Caco-2 (cell line): ENCODE results near the gene TFAP2C. TPM values are rescaled to one million over a fixed set of nuclear protein-coding genes. Genes with fewer than 3 reads are reported as not detected.

Source experiments
- BruUV-seq: library from RNA; stranded (reverse); fragments of 400-500 nt; replicated peaks from 2 replicates; lab custom pipeline; 2021; lab: Mats Ljungman, UMichigan
- CTCF ChIA-PET: fragments of 300-600 bp; sonication (Branson Sonifier 250); formaldehyde crosslinking; loops from one replicate; lab custom pipeline; 2022; ENCODE audit warnings: antibody characterized with exemption; lab: Charles Lee
- POLR2A ChIA-PET: fragments of 300-600 bp; sonication (Branson Sonifier 250); formaldehyde crosslinking; loops from one replicate; lab custom pipeline; 2022; ENCODE audit warnings: antibody characterized with exemption; lab: Charles Lee
- DNase-seq, 2 experiments: peaks; one replicate each; pipeline versions ENCODE4 v3.0.0 to v3.0.0-alpha.2; 2020 to 2022
- H3K27me3 ChIP-seq: replicated peaks from 2 replicates; pipeline ENCODE4 v1.6.0; 2011; ENCODE audit warnings: low read length; ENCODE audit not compliant: control insufficient read depth, insufficient read depth
- H3K36me3 ChIP-seq: 2 replicates; pipeline ENCODE4 v1.5.1; 2011; ENCODE audit warnings: low read length; ENCODE audit not compliant: control insufficient read depth, insufficient read depth
- H3K4me1 ChIP-seq: fragments of 250-450 bp; sonication (Bioruptor Pico); 2 replicates; pipeline ENCODE4 v1.5.1; 2020; ENCODE audit warnings: mild to moderate bottlenecking
- H3K4me3 ChIP-seq: 2 replicates; pipeline ENCODE4 v1.5.1; 2011; ENCODE audit warnings: low read depth, mild to moderate bottlenecking, control low read depth, low read length
- H3K9me3 ChIP-seq: fragments of 250-450 bp; sonication (Bioruptor Pico); 2 replicates; pipeline ENCODE4 v1.5.1; 2020; ENCODE audit warnings: mild to moderate bottlenecking, moderate library complexity
- H3K27ac Mint-ChIP-seq: one replicate; pipeline ENCODE4 v1.8.0; 2022; ENCODE audit warnings: mixed read lengths; ENCODE audit not compliant: unreplicated experiment
- H3K27me3 Mint-ChIP-seq: one replicate; pipeline ENCODE4 v1.8.0; 2022; ENCODE audit warnings: mixed read lengths; ENCODE audit not compliant: insufficient read depth, unreplicated experiment
- H3K36me3 Mint-ChIP-seq: one replicate; pipeline ENCODE4 v1.8.0; 2022; ENCODE audit warnings: mild to moderate bottlenecking, mixed read lengths; ENCODE audit not compliant: insufficient read depth, unreplicated experiment
- H3K4me1 Mint-ChIP-seq: one replicate; pipeline ENCODE4 v1.8.0; 2022; ENCODE audit warnings: low read depth, mixed read lengths; ENCODE audit not compliant: unreplicated experiment
- H3K4me3 Mint-ChIP-seq: one replicate; pipeline ENCODE4 v1.8.0; 2022; ENCODE audit warnings: mild to moderate bottlenecking, moderate library complexity, mixed read lengths; ENCODE audit not compliant: unreplicated experiment
- H3K9me3 Mint-ChIP-seq: one replicate; pipeline ENCODE4 v1.8.0; 2022; ENCODE audit warnings: mixed read lengths; ENCODE audit not compliant: unreplicated experiment
- intact Hi-C: fragments of 100-400 bp; cut with micrococcal nuclease; formaldehyde crosslinking; loops from one replicate; pipeline ENCODE4 v1.10.0; 2022; ENCODE audit not compliant: unreplicated experiment
- total RNA-seq: library from RNA; stranded (reverse); gene quantifications from 2 replicates; pipeline ENCODE4 v1.2.3, GENCODE V29; 2022
- TF ChIP-seq, protein P1 (sequence below), 2 experiments: fragments of 200-600 bp in 1 of 2; IDR thresholded peaks; 1 replicate in 1 of 2; 2 replicates in 1 of 2; pipeline versions ENCODE4 v1.5.1 to v1.8.0; 2011 to 2022; ENCODE audit warnings: antibody characterized with exemption in 1 of 2, control low read depth in 1 of 2, inconsistent platforms in 1 of 2, low read depth in 1 of 2, low read length in 1 of 2, mild to moderate bottlenecking in 1 of 2, moderate library complexity in 1 of 2; ENCODE audit not compliant: insufficient read depth in 1 of 2, severe bottlenecking in 1 of 2, unreplicated experiment in 1 of 2

Gene TFAP2C
- total RNA-seq, 1 experiment from 2014 or later, result 27.9 TPM

GRCh38 chr20:56595746-56596475 lies 33.2 kb upstream of the TFAP2C start:
- intact Hi-C loops, result no loop called here
- CTCF ChIA-PET, result interaction anchor here (0.6 kb wide), 1 partner anchor 177 kb away, joined by 6 read pairs; no protein-coding TSS in a partner anchor
- H3K36me3 ChIP-seq, result no peaks in the 10 kb centered on the region

DNA sequence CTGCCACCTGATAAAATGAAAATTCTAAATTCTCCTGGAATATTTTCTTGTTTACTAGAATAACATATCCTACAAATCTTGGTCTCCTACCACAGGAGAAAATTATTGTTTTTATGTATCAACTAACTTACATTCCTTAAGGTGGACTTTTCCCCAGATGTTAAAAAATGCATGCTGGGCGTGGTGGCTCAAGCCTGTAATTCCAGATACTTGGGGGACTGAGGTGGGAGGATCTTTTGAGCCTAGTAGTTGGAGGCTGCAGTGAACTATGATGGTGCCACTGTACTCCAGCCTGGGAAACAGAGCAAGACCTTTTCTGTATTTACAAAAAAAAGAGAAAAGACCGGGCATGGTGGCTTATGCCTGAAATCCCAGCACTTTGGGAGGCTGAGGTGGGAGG lies 27.9 kb upstream of the TFAP2C start:
- Histone ChIP-seq H3K36me3 (no peaks in the 10 kb centered on the region), H3K9me3 (no peaks in the 10 kb centered on the region), H3K4me3 (no peak overlapping the region), H3K27me3 (no peaks in the 10 kb centered on the region), H3K4me1 (peaks cover 39% of the 10 kb centered on the region)
- Mint-ChIP-seq H3K4me3 (peak overlapping the region; percentile 41), H3K27me3 (no peaks in the 10 kb centered on the region), H3K27ac (peak overlapping the region; percentile 94), H3K36me3 (peaks cover 6% of the 10 kb centered on the region), H3K9me3 (no peaks in the 10 kb centered on the region), H3K4me1 (peaks cover 58% of the 10 kb centered on the region)
- DNase-seq, result peak; percentile 71 to 87
- POLR2A ChIA-PET, result no interaction called here
- CTCF ChIA-PET, result no interaction called here
- BruUV-seq, result no TSS peak
- intact Hi-C loops, result no loop called here
- TF ChIP-seq, protein P1, sequence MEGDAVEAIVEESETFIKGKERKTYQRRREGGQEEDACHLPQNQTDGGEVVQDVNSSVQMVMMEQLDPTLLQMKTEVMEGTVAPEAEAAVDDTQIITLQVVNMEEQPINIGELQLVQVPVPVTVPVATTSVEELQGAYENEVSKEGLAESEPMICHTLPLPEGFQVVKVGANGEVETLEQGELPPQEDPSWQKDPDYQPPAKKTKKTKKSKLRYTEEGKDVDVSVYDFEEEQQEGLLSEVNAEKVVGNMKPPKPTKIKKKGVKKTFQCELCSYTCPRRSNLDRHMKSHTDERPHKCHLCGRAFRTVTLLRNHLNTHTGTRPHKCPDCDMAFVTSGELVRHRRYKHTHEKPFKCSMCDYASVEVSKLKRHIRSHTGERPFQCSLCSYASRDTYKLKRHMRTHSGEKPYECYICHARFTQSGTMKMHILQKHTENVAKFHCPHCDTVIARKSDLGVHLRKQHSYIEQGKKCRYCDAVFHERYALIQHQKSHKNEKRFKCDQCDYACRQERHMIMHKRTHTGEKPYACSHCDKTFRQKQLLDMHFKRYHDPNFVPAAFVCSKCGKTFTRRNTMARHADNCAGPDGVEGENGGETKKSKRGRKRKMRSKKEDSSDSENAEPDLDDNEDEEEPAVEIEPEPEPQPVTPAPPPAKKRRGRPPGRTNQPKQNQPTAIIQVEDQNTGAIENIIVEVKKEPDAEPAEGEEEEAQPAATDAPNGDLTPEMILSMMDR (IDR thresholded peaks at IDR 0.05; ENCODE audit: insufficient read depth in 1 of 2, low read depth in 1 of 2, low read length in 1 of 2, severe bottlenecking in 1 of 2, unreplicated experiment in 1 of 2), result no peak

More at GRCh38 chr20:56595746-56596475, 33.2 kb upstream of the TFAP2C start:
- no peaks in the 10 kb centered on the region for H3K27me3 Mint-ChIP-seq
- Histone ChIP-seq H3K4me3 (no peak overlapping the region), H3K4me1 (peaks cover 38% of the 10 kb centered on the region), H3K27me3 (no peaks in the 10 kb centered on the region), H3K9me3 (no peaks in the 10 kb centered on the region)
- H3K4me3 Mint-ChIP-seq, result no peak overlapping the region
- TF ChIP-seq, protein P1 (IDR thresholded peaks at IDR 0.05; ENCODE audit: insufficient read depth in 1 of 2, low read depth in 1 of 2, low read length in 1 of 2, severe bottlenecking in 1 of 2, unreplicated experiment in 1 of 2), result no peak
- H3K36me3 Mint-ChIP-seq, result peaks cover 8% of the 10 kb centered on the region
- DNase-seq, result no peak
- BruUV-seq, result no TSS peak
- H3K4me1 Mint-ChIP-seq, result peaks cover 45% of the 10 kb centered on the region
- H3K9me3 Mint-ChIP-seq, result no peaks in the 10 kb centered on the region
- POLR2A ChIA-PET, result interaction anchor here (0.9 to 1.0 kb wide), 3 partner anchors 14 to 413 kb away, joined by 3 to 6 read pairs (median 3); no protein-coding TSS in a partner anchor
- H3K27ac Mint-ChIP-seq, result no peak overlapping the region

DNA sequence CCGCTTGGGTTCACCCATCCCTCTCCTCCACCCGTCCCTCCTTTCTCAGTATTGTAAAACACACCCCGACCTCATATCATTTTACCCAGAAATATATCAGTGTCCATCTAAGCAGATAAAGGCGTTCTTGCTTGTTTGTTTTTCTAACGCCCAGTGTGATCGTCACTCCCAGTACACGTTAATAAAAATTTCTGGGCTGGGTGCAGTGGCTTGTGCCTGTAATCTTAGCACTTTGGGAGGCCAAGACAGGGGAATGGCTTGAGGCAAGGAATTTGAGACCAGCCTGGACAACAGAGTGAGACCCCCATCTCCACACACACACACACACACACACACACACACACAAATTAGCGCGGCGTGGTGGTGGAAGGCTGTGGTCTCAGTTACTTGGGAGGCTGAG lies 24.4 kb upstream of the TFAP2C start:
- intact Hi-C loops, result no loop called here

More for the DNA sequence above, 24.4 kb upstream of the TFAP2C start:
- no peak overlapping the region for H3K4me3 ChIP-seq
- H3K27me3 ChIP-seq, result no peaks in the 10 kb centered on the region
- H3K9me3 ChIP-seq, result no peaks in the 10 kb centered on the region
- peaks cover 70% of the 10 kb centered on the region for H3K4me1 ChIP-seq
- no peak for DNase-seq
- no peaks in the 10 kb centered on the region for H3K9me3 Mint-ChIP-seq
- H3K27me3 Mint-ChIP-seq, result no peaks in the 10 kb centered on the region
- ChIA-PET POLR2A (interaction anchor here (2.4 kb wide), 1 partner anchor 25 kb away, joined by 11 read pairs; the partner anchor contains the start of gene TFAP2C), CTCF (interaction anchor here (0.6 to 2.4 kb wide), 2 partner anchors 25 to 36 kb away, joined by 3 to 12 read pairs; no protein-coding TSS in a partner anchor)
- no peak overlapping the region for H3K4me3 Mint-ChIP-seq
- TF ChIP-seq, protein P1 (IDR thresholded peaks at IDR 0.05; ENCODE audit: insufficient read depth in 1 of 2, low read depth in 1 of 2, low read length in 1 of 2, severe bottlenecking in 1 of 2, unreplicated experiment in 1 of 2), result no peak
- H3K4me1 Mint-ChIP-seq, result peaks cover 84% of the 10 kb centered on the region
- H3K36me3 ChIP-seq, result no peaks in the 10 kb centered on the region
- H3K36me3 Mint-ChIP-seq, result peaks cover 14% of the 10 kb centered on the region
- no TSS peak for BruUV-seq
- peak overlapping the region; percentile 94 for H3K27ac Mint-ChIP-seq
